Endothelial cell of umbilical vein (primary cell): Measurements from ENCODE around the gene CRYBA4. TPM values are rescaled to one million over a fixed set of nuclear protein-coding genes. Genes with fewer than 3 reads are reported as not detected.

Experiments
- BruUV-seq: library from RNA; stranded (reverse); fragments of 400-500 nt; replicated peaks from 2 replicates; lab custom pipeline; 2021; lab: Mats Ljungman, UMichigan
- CTCF ChIA-PET: fragments of 300-600, 350-600 bp; sonication (Branson Sonifier 250); formaldehyde crosslinking; loops from one replicate; lab custom pipeline; 2021; ENCODE audit warnings: antibody characterized with exemption, inconsistent platforms; lab: Charles Lee
- POLR2A ChIA-PET: fragments of 300-600, 350-600 bp; sonication (Branson Sonifier 250); formaldehyde crosslinking; loops from one replicate; lab custom pipeline; 2021; ENCODE audit warnings: antibody characterized with exemption, inconsistent platforms; lab: Charles Lee
- DNase-seq: peaks from one replicate; pipeline ENCODE4 v3.0.0-alpha.2; 2011; ENCODE audit warnings: low read depth, low spot score
- FAIRE-seq: peaks from 2 replicates; lab custom pipeline; 2011; peaks lifted over from hg19 to GRCh38; lab: Jason Lieb, UNC
- H2AFZ ChIP-seq: 2 replicates; pipeline ENCODE4 v1.6.0; 2012; ENCODE audit warnings: low read depth, low read length, control low read depth, inconsistent platforms
- H3K27ac ChIP-seq: 2 replicates; pipeline ENCODE4 v1.5.1; 2011; ENCODE audit warnings: low read depth, mild to moderate bottlenecking, control low read depth, low read length, moderate library complexity; ENCODE audit not compliant: insufficient read depth
- H3K27me3 ChIP-seq, 2 experiments: 2 replicates each; pipeline versions ENCODE4 v1.6.0 to v1.6.1; 2011; ENCODE audit warnings: low read length in 2 of 2, mixed read lengths in 1 of 2; ENCODE audit not compliant: control insufficient read depth in 2 of 2, insufficient read depth in 2 of 2
- H3K36me3 ChIP-seq, 2 experiments: 2 replicates in 1 of 2; 3 replicates in 1 of 2; pipeline ENCODE4 v1.5.1; 2011; ENCODE audit warnings: low read length in 2 of 2, mild to moderate bottlenecking in 1 of 2, moderate library complexity in 1 of 2; ENCODE audit not compliant: control insufficient read depth in 2 of 2, insufficient read depth in 2 of 2; ENCODE audit errors: extremely low read depth in 1 of 2
- H3K4me1 ChIP-seq: 3 replicates; pipeline ENCODE4 v1.5.1; 2011; ENCODE audit warnings: mild to moderate bottlenecking, low read length; ENCODE audit not compliant: control insufficient read depth, insufficient read depth; ENCODE audit errors: extremely low read depth
- H3K4me2 ChIP-seq: 2 replicates; pipeline ENCODE4 v1.6.1; 2011; ENCODE audit warnings: low read length, control low read depth, mixed read lengths; ENCODE audit not compliant: insufficient read depth
- H3K4me3 ChIP-seq, 3 experiments: fragments of 200-600 bp in 1 of 3; sonication (generic), shearing (Covaris generic) in 1 of 3; replicated peaks in 1 of 3; 2 replicates each; pipeline ENCODE4 v1.5.1; 2011 to 2016; ENCODE audit warnings: control low read depth in 3 of 3, low read length in 3 of 3, mild to moderate bottlenecking in 2 of 3, inconsistent platforms in 1 of 3, low read depth in 1 of 3, moderate library complexity in 1 of 3; ENCODE audit not compliant: insufficient read depth in 1 of 3
- H3K79me2 ChIP-seq: 2 replicates; pipeline ENCODE4 v1.6.0; 2012; ENCODE audit warnings: low read length, inconsistent platforms; ENCODE audit not compliant: control insufficient read depth, insufficient read depth
- H3K9ac ChIP-seq: replicated peaks from 2 replicates; pipeline ENCODE3; 2011; ENCODE audit warnings: low read length, control low read depth; ENCODE audit not compliant: insufficient read depth; ENCODE audit errors: extremely low read depth
- H3K9me1 ChIP-seq: replicated peaks from 3 replicates; pipeline ENCODE4 v1.6.0; 2011; ENCODE audit warnings: mild to moderate bottlenecking, low read length; ENCODE audit not compliant: control insufficient read depth, insufficient read depth; ENCODE audit errors: extremely low read depth
- H3K9me3 ChIP-seq: replicated peaks from 2 replicates; pipeline ENCODE4 v1.5.1; 2012; ENCODE audit warnings: low read length, inconsistent platforms; ENCODE audit not compliant: control insufficient read depth, insufficient read depth
- H4K20me1 ChIP-seq: replicated peaks from 2 replicates; pipeline ENCODE3; 2011; ENCODE audit warnings: mild to moderate bottlenecking, low read length; ENCODE audit not compliant: control insufficient read depth, insufficient read depth; ENCODE audit errors: extremely low read depth
- CTCF ChIP-seq, 2 donors: IDR thresholded peaks; 1 replicate in 1 of 2; 2 replicates in 1 of 2; pipeline ENCODE4 v1.5.1; 2011; ENCODE audit warnings: low read length in 2 of 2, mild to moderate bottlenecking in 2 of 2, moderate library complexity in 2 of 2, control low read depth in 1 of 2, inconsistent platforms in 1 of 2, low read depth in 1 of 2; ENCODE audit not compliant: insufficient read depth in 1 of 2; ENCODE audit errors: extremely low read depth in 1 of 2
- EZH2 ChIP-seq: IDR thresholded peaks from 2 replicates; pipeline ENCODE4 v1.6.1; 2012; ENCODE audit warnings: borderline replicate concordance, low read depth, mild to moderate bottlenecking, moderate library complexity, low read length, inconsistent platforms; ENCODE audit not compliant: severe bottlenecking
- FOS ChIP-seq: IDR thresholded peaks from 2 replicates; pipeline ENCODE4 v1.6.1; 2011; ENCODE audit warnings: mild to moderate bottlenecking, low read length, moderate library complexity, borderline replicate concordance; ENCODE audit not compliant: insufficient read depth
- GATA2 ChIP-seq: IDR thresholded peaks from 2 replicates; pipeline ENCODE4 v1.7.0; 2011; ENCODE audit warnings: low read depth, mild to moderate bottlenecking, moderate library complexity, mixed read lengths, low read length; ENCODE audit not compliant: insufficient read length, insufficient read depth
- JUN ChIP-seq: IDR thresholded peaks from 2 replicates; pipeline ENCODE4 v1.6.1; 2011; ENCODE audit warnings: borderline replicate concordance, low read depth; ENCODE audit not compliant: insufficient read length, insufficient read depth
- MAX ChIP-seq: IDR thresholded peaks from 2 replicates; pipeline ENCODE4 v1.6.1; 2011; ENCODE audit not compliant: insufficient read depth, insufficient read length
- MYC ChIP-seq: IDR thresholded peaks from one replicate; pipeline ENCODE4 v1.6.1; 2011; ENCODE audit warnings: mild to moderate bottlenecking, low read depth, low read length
- POLR2A ChIP-seq: IDR thresholded peaks from 2 replicates; pipeline ENCODE4 v1.6.1; 2012; ENCODE audit warnings: low read depth, mild to moderate bottlenecking, control low read depth, low read length
- POLR2AphosphoS5 ChIP-seq: IDR thresholded peaks from 2 replicates; pipeline ENCODE4 v1.6.1; 2012; ENCODE audit warnings: low read depth, mild to moderate bottlenecking, control low read depth, low read length, moderate library complexity; ENCODE audit not compliant: insufficient read depth
- dilution Hi-C: fragments of 300-500 bp; cut with MboI; formaldehyde crosslinking; loops from one replicate; pipeline ENCODE4 v1.15.0; 2019; ENCODE audit warnings: low sequenced_read_pairs; ENCODE audit not compliant: extremely low pct_ligation_motif_present
- intact Hi-C: fragments of 100-400 bp; cut with micrococcal nuclease; formaldehyde crosslinking; loops from one replicate; pipeline ENCODE4 v1.10.0; 2022
- polyA plus RNA-seq, 4 experiments: library from polyadenylated mRNA; depleted of rRNA in 3 of 4; stranded (reverse) in 3 of 4; unstranded in 1 of 4; fragments of >200 nt; gene quantifications; 2 replicates each; pipeline versions ENCODE4 v1.2.1 to v1.2.3, GENCODE V29; 2011 to 2012; ENCODE audit warnings: missing spikeins in 1 of 4
- total RNA-seq: library from RNA; stranded (reverse); gene quantifications from 2 replicates; pipeline ENCODE4 v1.2.3, GENCODE V29; 2021

Gene CRYBA4
- total and polyA plus RNA-seq, 2 donors (not counting 3 experiments of a cell fraction or from before 2014, with no cell fraction given), result not detected

GRCh38 chr22:26615149-26615548 lies 6.6 kb upstream of the CRYBA4 start:
- Histone ChIP-seq H3K4me2 (no peak overlapping the region), H3K27me3 (peaks cover 3 to 17% of the 10 kb centered on the region in 2 experiments), H3K36me3 (no peaks in the 10 kb centered on the region), H3K9ac (no peak overlapping the region), H2AFZ (no peak overlapping the region), H3K79me2 (no peaks in the 10 kb centered on the region), H4K20me1 (no peaks in the 10 kb centered on the region), H3K9me1 (no peaks in the 10 kb centered on the region), H3K27ac (no peak overlapping the region), H3K4me3 (no peak overlapping the region), H3K4me1 (no peaks in the 10 kb centered on the region), H3K9me3 (no peaks in the 10 kb centered on the region)
- no TSS peak for BruUV-seq
- TF ChIP-seq GATA2, result no peak
- TF ChIP-seq POLR2AphosphoS5, result no peak
- no peak for TF ChIP-seq MYC
- no peak for TF ChIP-seq JUN
- no peak for TF ChIP-seq EZH2
- no peak for TF ChIP-seq MAX
- TF ChIP-seq POLR2A, result no peak
- TF ChIP-seq FOS, result no peak
- no peak for TF ChIP-seq CTCF (IDR thresholded peaks at IDR 0.05; ENCODE audit: extremely low read depth in 1 of 2, insufficient read depth in 1 of 2, low read depth in 1 of 2, low read length in 2 of 2)
- dilution Hi-C loops, result no loop called here
- intact Hi-C loops, result no loop called here
- DNase-seq (no peak), FAIRE-seq (no peak)
- CTCF ChIA-PET, result no interaction called here
- POLR2A ChIA-PET, result no interaction called here
